Measurements from ENCODE around the gene POU3F2.

The POU3F2 gene

DNA sequence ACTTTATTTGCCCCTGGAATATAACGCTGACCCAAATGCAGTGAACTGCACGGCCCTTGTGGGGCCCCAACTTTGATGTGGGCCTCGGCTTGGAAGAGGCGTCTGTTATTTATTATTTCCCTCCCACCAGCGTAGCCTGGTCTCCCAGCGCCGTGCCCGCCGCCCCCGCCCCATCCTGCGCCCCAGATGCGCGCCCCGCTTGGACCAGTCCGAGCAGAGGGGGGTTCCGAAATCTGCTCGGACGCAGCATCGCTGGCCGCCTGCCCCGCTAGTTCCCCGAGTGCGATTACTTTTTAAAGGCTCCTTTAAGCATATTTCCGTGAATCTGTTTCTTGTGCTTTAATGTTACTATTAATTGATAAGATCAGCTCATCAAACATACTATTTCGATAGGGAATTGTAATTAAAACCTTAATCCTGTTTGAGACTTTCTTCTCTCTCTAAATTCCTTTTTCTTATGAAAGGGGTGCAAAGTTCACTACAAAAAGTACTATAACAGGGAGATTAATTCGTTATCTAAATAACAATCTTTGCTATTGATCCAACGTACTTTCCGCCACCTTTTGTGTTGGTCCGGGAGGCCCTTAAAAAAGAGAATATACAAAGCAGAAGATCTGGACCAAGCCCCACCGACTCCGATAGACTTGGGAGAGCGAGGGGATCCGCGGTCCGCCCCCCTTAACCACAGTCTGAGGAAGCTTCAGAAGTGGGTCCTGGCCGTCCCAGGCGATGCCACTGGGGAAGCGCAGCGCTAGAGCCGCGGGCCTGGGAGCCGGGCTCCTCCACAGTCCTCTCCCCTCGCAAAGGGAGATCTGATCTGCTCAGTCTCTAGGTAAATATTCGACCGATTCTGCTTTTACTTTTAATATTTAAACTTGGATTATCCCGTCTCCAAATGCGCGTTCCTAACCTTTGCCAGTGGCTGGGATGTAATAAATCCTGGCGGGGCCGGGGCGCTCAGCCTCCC is 10.2 kb downstream of the POU3F2 start:
- no peak for DNase-seq

GRCh38 chr6:98845211-98846020 is 11.0 kb downstream of the POU3F2 start:
- no peak for DNase-seq

DNA sequence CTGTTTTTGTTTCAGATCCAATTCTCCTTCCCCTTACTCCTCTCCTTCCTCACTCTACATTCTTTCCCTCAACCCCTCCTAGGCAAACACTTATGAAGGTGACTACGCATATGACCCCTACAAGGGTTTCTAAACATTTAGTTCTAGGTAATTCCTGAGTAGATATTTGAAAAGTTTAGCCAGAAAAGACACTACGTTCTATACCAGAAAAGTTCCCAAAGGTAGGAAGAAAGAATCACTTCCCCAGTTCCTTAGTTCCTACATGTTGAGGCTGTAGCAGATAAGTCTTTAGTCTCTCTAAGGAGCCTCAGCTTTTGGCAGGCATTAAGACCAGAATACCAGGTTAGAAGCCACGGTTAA is 11.6 kb downstream of the POU3F2 start:
- DNase-seq: no peak

DNA sequence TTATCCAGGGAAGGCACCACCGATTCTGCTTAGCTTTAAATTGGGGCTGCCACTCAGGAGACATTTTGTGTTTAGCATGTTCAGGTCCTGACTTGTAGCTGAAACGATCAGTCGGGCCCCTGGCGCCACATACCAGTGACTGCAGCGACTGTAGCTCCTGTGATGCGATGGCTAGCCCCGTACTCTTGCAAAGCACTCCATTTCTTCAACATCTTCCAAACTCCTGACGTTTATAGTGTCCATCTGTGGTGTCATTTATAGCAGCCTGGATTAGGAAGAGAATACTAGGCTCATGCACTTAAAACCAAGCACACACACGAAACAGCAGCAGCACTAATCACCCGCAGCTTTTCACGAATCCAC is 13.0 kb downstream of the POU3F2 start:
- DNase-seq: no peak

DNA sequence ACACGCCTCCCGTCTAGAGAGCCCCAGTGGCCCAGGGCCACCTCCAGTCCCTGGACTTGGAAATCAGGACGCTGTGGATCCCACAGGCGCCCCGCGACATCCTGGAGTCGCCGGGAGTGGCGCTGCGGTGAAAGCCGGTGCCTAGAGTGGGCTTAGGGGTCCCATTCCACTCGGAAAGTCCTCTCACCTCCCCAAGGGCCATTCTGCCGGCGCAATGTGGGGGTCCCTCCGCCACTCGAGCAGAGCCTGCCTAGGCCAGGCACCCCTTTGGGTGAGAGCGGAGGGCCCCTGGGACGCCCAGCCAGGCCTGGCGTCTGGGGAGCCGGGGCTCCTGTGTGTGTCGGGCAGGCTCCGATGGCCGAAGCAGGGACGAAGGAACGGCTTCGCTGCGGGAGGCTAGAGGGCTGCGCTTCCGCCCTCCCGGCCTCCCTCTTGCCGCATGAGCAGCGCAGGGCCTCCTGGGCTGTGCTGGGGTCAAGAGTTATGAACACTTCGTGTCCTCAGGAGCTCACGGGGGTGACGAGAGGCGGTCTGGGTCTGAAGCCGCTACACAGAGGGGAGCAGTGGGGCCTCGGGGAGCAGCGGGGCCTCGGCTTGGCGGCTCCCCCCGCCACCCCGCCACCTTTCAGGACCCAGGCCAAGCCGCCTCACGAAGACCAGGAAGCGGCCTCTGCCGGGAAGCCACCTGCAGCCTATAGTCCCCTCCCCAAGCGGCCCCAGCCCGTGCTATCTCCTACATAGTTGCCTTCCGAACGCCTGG is 13.6 kb downstream of the POU3F2 start:
- no peak for DNase-seq

GRCh38 chr6:98848539-98849242 is 14.3 kb downstream of the POU3F2 start:
- DNase-seq: no peak

DNA sequence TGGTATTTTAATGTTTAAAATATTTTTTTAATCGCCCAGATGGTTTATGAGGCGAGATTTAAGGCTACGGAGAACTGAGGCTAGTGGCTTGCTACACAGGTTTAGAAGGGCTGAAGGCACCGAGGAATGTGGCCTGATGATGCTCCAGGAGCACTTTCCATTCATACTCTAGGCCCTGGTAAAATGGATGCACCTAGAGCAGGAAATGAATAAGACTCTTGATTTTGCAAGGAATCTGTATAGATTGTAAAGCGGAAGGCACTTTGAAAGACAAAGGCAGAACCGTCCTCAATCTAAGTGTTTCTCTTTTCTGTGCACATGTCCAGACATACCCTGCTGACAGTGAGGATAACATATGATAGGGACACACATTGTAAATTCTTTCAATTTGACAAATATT is 30.1 kb downstream of the POU3F2 start:
- no peak for DNase-seq

GRCh38 chr6:98871057-98871456 is 36.7 kb downstream of the POU3F2 start:
- DNase-seq: no peak

- DNase-seq: no peak
Measured at GRCh38 chr6:98871821-98872220, 37.4 kb downstream of the POU3F2 start.

DNA sequence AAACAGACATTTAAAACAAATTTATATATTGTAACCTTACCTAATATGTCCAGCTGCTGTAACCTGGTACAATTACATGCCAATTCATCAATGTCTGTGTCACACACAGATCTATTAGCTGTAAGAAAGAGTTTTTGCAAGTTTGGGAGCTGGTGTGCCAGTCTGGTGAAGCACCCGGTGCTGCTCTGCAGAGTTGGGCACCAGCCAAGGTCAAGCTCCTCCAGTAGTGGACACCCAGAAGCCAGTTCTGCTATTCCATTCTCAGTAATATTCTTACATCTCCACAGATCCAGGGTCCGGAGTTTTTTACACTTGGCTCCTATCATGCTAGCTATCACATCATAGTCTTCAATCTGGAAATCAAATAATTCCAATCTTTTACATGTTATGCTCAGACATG is 41.0 kb downstream of the POU3F2 start:
- no peak for DNase-seq

GRCh38 chr6:98877250-98877649 is 42.9 kb downstream of the POU3F2 start:
- DNase-seq: no peak

- no peak for DNase-seq
Measured at GRCh38 chr6:98880486-98880885, 46.1 kb downstream of the POU3F2 start.

- DNase-seq: no peak
Measured at GRCh38 chr6:98885330-98885729, 51.0 kb downstream of the POU3F2 start.

DNA sequence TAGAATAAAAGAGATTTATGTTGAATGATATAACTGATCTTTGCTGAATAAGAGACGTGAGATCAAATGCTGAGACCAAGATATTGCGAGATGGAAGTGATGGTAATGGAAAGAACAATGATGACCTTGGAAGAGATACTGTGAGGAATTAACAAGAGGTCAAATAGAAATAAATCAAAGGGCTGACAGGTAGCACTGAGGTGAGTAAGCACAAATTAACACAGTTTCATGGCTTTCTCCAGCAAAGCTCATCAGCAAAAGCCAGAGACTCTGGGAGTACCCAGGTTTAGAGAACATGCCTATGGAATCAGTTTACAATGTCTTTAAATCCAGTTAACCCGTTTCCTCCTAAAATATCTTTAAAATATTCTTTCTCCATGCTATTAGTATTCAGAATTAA is 53.3 kb downstream of the POU3F2 start:
- DNase-seq: no peak
